ENCODE data around the gene PCMTD2.
"Not testable (repeated sequence)": the region's sequence is repeated elsewhere in the genome, so short reads cannot be mapped to it uniquely, and the experiment has no call there.

PCMTD2 gene

DNA sequence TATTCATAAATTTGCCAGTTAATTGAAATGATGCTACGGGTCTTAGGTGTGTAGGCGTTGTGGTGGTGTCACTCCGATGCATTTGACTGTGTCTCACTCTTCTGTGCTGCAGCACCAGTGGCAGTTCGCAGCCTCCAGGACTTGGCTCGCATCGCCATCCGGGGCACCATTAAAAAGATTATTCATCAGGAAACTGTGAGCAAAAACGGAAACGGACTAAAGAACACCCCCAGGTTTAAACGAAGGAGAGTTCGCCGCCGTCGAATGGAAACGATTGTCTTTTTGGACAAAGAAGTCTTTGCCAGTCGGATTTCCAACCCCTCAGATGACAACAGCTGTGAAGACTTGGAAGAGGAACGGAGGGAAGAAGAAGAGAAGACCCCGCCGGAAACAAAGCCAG, 17.6 kb downstream of the PCMTD2 start:
- no peak overlapping the region for H3K27ac ChIP-seq (ENCODE audit: insufficient read depth, low read depth, low read length, poor library complexity, severe bottlenecking)
- H3K36me3 ChIP-seq (ENCODE audit: control insufficient read depth, insufficient read depth, low read length): peaks cover 7% of the 10 kb centered on the region
- 95 to 96% methylated on average over 17 to 19 of the region's 19 CpGs for WGBS, 2 experiments
- H3K4me1 ChIP-seq (ENCODE audit: control insufficient read depth, insufficient read depth, low read length): no peaks in the 10 kb centered on the region
- no peaks in the 10 kb centered on the region for H3K9me3 ChIP-seq (ENCODE audit: control insufficient read depth, low read length)
- H3K27me3 ChIP-seq (ENCODE audit: control insufficient read depth, insufficient read depth, low read length, poor library complexity, severe bottlenecking): no peaks in the 10 kb centered on the region
- no peak overlapping the region for H3K4me3 ChIP-seq (ENCODE audit: insufficient read depth, low read depth, low read length)

DNA sequence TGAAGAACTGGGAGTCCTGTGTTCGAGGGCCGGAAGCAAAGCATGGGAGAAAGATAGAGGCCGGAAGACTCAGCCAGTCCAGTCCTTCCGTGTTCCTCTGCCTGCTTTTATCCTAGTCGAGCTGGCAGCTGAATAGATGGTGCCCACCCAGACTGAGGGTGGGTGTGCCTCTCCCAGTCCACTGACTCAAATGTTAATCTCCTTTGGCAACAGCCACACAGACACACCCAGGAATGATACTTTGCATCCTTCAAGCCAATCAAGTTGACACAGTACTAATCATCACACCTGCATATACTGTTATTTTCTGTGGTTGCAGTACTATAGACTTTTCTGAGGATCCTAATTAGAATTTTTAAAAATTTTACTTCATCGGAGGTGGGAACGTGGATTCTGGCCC, 21.3 kb downstream of the PCMTD2 start:
- Histone ChIP-seq H3K4me3 (ENCODE audit: insufficient read depth, low read depth, low read length) (no peak overlapping the region), H3K9me3 (ENCODE audit: control insufficient read depth, low read length) (no peaks in the 10 kb centered on the region), H3K4me1 (ENCODE audit: control insufficient read depth, insufficient read depth, low read length) (no peaks in the 10 kb centered on the region), H3K27ac (ENCODE audit: insufficient read depth, low read depth, low read length, poor library complexity, severe bottlenecking) (no peak overlapping the region), H3K27me3 (ENCODE audit: control insufficient read depth, insufficient read depth, low read length, poor library complexity, severe bottlenecking) (no peaks in the 10 kb centered on the region), H3K36me3 (ENCODE audit: control insufficient read depth, insufficient read depth, low read length) (peaks cover 7% of the 10 kb centered on the region)
- 92 to 94% methylated on average over 7 of the region's 7 CpGs for WGBS, 2 experiments

DNA sequence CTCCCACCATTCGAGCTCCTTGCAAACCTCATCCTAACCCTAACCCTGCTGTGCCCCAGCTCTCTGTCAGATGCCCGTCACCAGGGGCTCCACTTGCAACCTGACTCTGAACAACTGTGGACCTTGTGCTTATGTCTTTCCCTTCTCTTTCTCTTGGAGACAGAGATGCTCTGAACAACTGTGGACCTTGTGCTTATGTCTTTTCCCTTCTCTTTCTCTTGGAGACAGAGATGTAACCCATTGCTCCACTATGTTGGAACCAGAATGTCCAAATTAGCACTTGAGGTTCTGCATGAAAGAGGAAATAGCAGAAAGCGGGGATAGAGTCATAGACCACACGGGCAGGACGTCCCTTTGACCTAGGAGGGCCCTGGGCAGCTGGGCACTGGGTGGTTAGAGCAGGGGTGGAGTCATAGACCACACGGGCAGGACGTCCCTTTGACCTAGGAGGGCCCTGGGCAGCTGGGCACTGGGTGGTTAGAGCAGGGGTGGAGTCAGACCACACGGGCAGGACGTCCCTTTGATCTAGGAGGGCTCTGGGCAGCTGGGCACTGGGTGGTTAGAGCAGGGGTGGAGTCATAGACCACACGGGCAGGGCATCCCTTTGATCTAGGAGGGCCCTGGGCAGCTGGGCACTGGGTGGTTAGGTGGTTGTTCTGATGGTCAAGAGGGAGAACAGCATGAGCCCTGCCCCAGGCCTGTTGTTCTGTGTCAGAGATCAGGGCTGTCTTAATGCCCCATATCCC, 22.2 kb downstream of the PCMTD2 start:
- WGBS, 2 experiments: 91 to 93% methylated on average over 10 of the region's 10 CpGs
- Histone ChIP-seq H3K4me1 (ENCODE audit: control insufficient read depth, insufficient read depth, low read length) (no peaks in the 10 kb centered on the region), H3K9me3 (ENCODE audit: control insufficient read depth, low read length) (no peaks in the 10 kb centered on the region), H3K27ac (ENCODE audit: insufficient read depth, low read depth, low read length, poor library complexity, severe bottlenecking) (no peak overlapping the region), H3K4me3 (ENCODE audit: insufficient read depth, low read depth, low read length) (no peak overlapping the region), H3K27me3 (ENCODE audit: control insufficient read depth, insufficient read depth, low read length, poor library complexity, severe bottlenecking) (no peaks in the 10 kb centered on the region), H3K36me3 (ENCODE audit: control insufficient read depth, insufficient read depth, low read length) (peaks cover 6% of the 10 kb centered on the region)

DNA sequence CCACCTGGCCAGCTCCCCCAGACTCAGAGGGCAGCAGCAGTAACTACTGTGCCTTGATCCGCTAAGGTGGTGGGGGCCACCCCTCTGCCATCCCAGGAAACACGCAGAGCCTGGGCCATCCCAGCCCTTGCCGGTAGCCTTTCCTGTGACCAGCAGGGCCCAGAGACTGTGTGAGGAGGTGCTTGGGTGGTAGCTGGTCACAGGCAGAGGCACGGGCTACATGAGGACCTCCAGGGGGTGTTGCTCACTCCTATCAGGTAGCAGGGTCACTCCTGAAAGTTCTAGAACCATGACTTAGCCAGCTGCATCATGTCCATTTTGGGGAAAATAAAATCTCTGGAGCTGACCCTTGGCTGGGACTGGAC, 22.8 kb downstream of the PCMTD2 start:
- 92 to 94% methylated on average over 4 of the region's 4 CpGs for WGBS, 2 experiments
- no peaks in the 10 kb centered on the region for H3K4me1 ChIP-seq (ENCODE audit: control insufficient read depth, insufficient read depth, low read length)
- no peak overlapping the region for H3K27ac ChIP-seq (ENCODE audit: insufficient read depth, low read depth, low read length, poor library complexity, severe bottlenecking)
- H3K9me3 ChIP-seq (ENCODE audit: control insufficient read depth, low read length): no peaks in the 10 kb centered on the region
- peaks cover 5% of the 10 kb centered on the region for H3K36me3 ChIP-seq (ENCODE audit: control insufficient read depth, insufficient read depth, low read length)
- H3K4me3 ChIP-seq (ENCODE audit: insufficient read depth, low read depth, low read length): no peak overlapping the region
- H3K27me3 ChIP-seq (ENCODE audit: control insufficient read depth, insufficient read depth, low read length, poor library complexity, severe bottlenecking): no peaks in the 10 kb centered on the region

DNA sequence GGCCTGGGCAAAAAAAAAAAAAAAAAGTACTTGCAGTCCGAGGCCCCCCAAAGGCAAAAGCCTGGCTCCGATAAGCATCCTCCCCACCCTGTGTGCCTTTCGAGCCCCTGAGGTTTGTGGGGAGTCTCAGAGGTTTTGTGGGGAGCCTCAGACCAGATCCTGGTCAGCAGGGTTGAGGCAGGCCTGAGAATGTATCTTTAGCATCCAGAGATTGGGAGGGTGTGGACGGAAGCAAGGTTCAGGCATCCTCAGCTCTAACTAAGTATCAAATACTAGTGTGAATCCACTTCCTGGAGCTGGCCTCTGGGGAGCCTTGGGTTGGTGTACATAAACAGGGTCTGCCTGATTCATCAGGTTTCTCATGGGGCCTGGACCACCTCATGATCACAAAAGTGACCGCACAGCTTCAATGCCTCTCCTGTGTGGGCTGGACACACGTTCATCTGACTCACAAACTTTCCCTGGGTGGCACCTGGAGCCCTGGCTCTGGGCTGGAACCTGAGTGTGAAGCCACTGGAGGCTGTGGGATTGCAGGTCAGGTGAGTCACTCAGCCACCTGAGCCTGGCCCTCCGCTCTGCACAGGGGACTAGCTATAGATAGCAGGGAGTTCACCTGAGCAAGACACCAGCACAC, 24.4 kb downstream of the PCMTD2 start:
- H3K36me3 ChIP-seq (ENCODE audit: control insufficient read depth, insufficient read depth, low read length): no peaks in the 10 kb centered on the region
- H3K4me3 ChIP-seq (ENCODE audit: insufficient read depth, low read depth, low read length): no peak overlapping the region
- H3K9me3 ChIP-seq (ENCODE audit: control insufficient read depth, low read length): no peaks in the 10 kb centered on the region
- no peaks in the 10 kb centered on the region for H3K27me3 ChIP-seq (ENCODE audit: control insufficient read depth, insufficient read depth, low read length, poor library complexity, severe bottlenecking)
- 85 to 87% methylated on average over 6 to 7 of the region's 7 CpGs for WGBS, 2 experiments
- H3K4me1 ChIP-seq (ENCODE audit: control insufficient read depth, insufficient read depth, low read length): no peaks in the 10 kb centered on the region
- no peak overlapping the region for H3K27ac ChIP-seq (ENCODE audit: insufficient read depth, low read depth, low read length, poor library complexity, severe bottlenecking)

DNA sequence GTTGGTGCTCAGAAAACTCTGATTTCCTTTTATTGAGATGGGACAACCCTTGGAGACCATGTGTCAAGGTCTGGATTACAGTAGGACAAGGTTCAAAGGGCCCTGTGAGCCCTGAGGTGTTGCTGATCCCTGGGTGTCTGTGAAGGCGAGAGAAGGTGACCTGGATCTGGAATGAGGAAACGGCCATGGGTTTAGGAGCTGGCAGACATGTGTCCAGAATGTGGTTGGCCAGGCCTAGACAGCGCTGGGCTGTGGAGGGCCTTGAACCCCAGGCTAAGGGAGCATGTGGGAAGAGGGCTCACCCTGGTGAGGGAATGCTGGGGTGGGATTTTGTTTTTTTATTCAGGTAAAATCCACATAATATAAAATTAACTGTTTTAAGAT, 24.9 kb downstream of the PCMTD2 start:
- Histone ChIP-seq H3K4me3 (ENCODE audit: insufficient read depth, low read depth, low read length) (no peak overlapping the region), H3K27ac (ENCODE audit: insufficient read depth, low read depth, low read length, poor library complexity, severe bottlenecking) (no peak overlapping the region), H3K9me3 (ENCODE audit: control insufficient read depth, low read length) (no peaks in the 10 kb centered on the region), H3K36me3 (ENCODE audit: control insufficient read depth, insufficient read depth, low read length) (no peaks in the 10 kb centered on the region), H3K27me3 (ENCODE audit: control insufficient read depth, insufficient read depth, low read length, poor library complexity, severe bottlenecking) (no peaks in the 10 kb centered on the region), H3K4me1 (ENCODE audit: control insufficient read depth, insufficient read depth, low read length) (no peaks in the 10 kb centered on the region)
- WGBS, 2 experiments: 93 to 96% methylated on average over 3 of the region's 3 CpGs

DNA sequence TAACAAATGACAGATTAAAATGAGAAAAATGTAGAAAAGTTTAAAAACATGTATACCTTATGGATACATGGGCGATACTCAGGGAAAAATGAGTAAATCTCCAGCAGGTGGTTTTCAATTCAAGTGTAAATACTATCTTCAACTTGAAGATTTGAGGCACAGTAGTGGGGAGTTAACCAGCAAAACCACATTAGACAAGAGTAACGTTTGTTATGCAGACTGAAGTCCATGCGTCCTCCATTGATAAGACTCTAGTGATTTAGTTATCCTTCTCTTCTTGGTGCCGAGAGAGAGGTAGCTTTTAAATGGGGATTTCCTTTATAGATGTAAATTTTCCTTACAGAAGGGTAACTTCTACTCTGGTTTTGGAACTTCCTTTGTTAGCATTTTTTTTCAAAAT, 28.1 kb downstream of the PCMTD2 start:
- Histone ChIP-seq H3K36me3 (ENCODE audit: control insufficient read depth, insufficient read depth, low read length) (no peaks in the 10 kb centered on the region), H3K4me1 (ENCODE audit: control insufficient read depth, insufficient read depth, low read length) (no peaks in the 10 kb centered on the region), H3K27me3 (ENCODE audit: control insufficient read depth, insufficient read depth, low read length, poor library complexity, severe bottlenecking) (no peaks in the 10 kb centered on the region), H3K4me3 (ENCODE audit: insufficient read depth, low read depth, low read length) (no peak overlapping the region), H3K9me3 (ENCODE audit: control insufficient read depth, low read length) (no peaks in the 10 kb centered on the region), H3K27ac (ENCODE audit: insufficient read depth, low read depth, low read length, poor library complexity, severe bottlenecking) (no peak overlapping the region)
- 63 to 71% methylated on average over 3 to 4 of the region's 4 CpGs for whole genome bisulfite sequencing, 2 experiments

DNA sequence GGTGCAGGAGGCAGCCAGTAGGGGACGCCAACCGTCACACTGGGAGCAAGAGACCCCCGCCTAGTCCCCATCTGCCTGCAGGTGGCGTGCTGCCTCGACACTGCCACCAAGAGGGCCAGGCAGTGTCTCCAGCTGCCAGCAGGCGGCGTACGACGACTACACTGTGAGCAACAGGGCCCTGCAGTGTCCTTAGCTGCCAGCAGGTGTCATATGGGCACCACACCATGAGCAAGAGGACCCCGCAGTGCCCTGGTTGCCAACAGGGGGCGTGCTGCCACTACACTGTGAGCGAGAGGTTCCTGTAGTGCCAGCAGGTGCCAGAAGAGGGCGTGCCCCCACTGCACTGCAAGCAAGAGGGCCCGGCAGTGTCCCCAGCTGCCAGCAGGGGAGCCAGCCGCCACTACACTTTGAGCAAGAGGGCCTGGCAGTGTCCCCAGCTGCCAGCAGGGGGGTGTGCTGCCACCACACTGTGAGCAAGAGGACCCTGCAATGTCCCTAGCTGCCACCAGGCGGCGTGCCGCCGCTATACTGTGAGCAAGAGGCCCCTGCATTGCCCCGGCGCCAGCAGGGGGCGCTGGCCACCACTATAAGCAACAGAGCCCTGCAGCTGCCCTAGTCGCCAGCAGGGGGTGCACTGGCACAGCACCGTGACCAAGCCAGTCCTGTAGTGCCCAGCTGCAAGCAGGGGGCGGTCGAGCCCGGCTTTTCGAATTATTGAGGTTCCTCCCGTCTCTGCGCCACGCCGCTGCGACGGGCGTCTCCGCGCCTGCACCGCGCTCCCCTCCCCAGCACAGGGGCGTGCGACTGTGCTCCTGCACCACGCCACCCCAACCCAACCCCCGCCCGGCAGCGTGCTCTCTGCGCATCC, 30.3 kb downstream of the PCMTD2 start:
- H3K4me3 ChIP-seq (ENCODE audit: insufficient read depth, low read depth, low read length); H3K9me3 ChIP-seq (ENCODE audit: control insufficient read depth, low read length); H3K4me1 ChIP-seq (ENCODE audit: control insufficient read depth, insufficient read depth, low read length); H3K27ac ChIP-seq (ENCODE audit: insufficient read depth, low read depth, low read length, poor library complexity, severe bottlenecking); H3K27me3 ChIP-seq (ENCODE audit: control insufficient read depth, insufficient read depth, low read length, poor library complexity, severe bottlenecking); H3K36me3 ChIP-seq (ENCODE audit: control insufficient read depth, insufficient read depth, low read length): not testable (repeated sequence)
- WGBS, 2 experiments: 88 to 89% methylated on average over 43 to 44 of the region's 46 CpGs

DNA sequence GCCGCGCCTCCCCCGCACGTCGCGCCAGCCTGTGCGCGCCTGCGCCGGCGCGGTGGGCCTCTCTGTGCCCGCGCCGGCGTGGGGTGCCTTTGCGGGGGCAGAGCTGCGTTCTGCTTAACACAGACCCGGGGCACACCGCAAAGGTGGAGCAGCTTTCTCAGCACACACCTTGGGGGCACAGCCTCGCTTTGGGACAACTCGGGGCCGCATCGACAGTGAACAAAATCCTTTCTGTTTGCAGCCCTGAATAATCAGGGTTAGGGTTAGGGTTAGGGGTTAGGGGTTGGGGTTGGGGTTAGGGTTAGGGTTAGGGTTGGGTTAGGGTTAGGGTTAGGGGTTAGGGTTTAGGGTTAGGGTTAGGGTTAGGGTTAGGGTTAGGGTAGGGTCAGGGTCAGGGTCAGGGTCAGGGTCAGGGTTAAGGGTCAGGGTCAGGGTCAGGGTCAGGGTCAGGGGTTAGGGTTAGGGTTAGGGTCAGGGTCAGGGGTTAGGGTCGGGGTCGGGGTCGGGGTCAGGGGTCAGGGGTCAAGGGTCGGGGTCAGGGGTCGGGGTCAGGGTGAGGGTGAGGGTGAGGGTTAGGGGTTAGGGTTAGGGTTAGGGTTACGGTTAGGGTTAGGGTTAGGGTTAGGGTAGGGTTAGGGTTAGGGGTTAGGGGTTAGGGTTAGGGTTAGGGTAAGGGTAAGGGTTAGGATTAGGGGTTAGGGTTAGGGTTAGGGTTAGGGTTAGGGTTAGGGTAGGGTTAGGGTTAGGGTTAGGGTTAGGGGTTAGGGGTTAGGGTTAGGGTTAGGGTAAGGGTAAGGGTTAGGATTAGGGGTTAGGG, 31.1 kb downstream of the PCMTD2 start:
- not testable (repeated sequence) for H3K9me3 ChIP-seq (ENCODE audit: control insufficient read depth, low read length); H3K27me3 ChIP-seq (ENCODE audit: control insufficient read depth, insufficient read depth, low read length, poor library complexity, severe bottlenecking); H3K4me3 ChIP-seq (ENCODE audit: insufficient read depth, low read depth, low read length); H3K36me3 ChIP-seq (ENCODE audit: control insufficient read depth, insufficient read depth, low read length); H3K4me1 ChIP-seq (ENCODE audit: control insufficient read depth, insufficient read depth, low read length); H3K27ac ChIP-seq (ENCODE audit: insufficient read depth, low read depth, low read length, poor library complexity, severe bottlenecking)
- 89 to 95% methylated on average over 25 to 29 of the region's 30 CpGs for whole genome bisulfite sequencing, 2 experiments

DNA sequence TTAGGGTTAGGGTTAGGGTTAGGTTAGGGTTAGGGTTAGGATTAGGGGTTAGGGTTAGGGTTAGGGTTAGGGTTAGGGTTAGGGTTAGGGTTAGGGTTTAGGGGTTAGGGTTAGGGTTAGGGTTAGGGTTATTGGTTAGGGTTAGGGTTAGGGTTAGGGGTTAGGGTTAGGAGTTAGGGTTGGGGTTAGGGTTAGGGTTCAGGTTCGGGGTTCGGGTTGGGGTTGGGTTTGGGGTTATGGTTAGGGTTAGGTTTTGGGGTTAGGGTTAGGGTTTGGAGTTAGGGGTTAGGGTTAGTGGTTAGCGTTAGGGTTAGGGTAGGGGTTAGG, 31.7 kb downstream of the PCMTD2 start:
- not testable (repeated sequence) for H3K36me3 ChIP-seq (ENCODE audit: control insufficient read depth, insufficient read depth, low read length); H3K27me3 ChIP-seq (ENCODE audit: control insufficient read depth, insufficient read depth, low read length, poor library complexity, severe bottlenecking); H3K27ac ChIP-seq (ENCODE audit: insufficient read depth, low read depth, low read length, poor library complexity, severe bottlenecking); H3K9me3 ChIP-seq (ENCODE audit: control insufficient read depth, low read length); H3K4me3 ChIP-seq (ENCODE audit: insufficient read depth, low read depth, low read length); H3K4me1 ChIP-seq (ENCODE audit: control insufficient read depth, insufficient read depth, low read length)
- 89 to 96% methylated on average over 3 of the region's 3 CpGs for WGBS, 2 experiments

Data from ectodermal cell (in vitro differentiated cells).